ENCODE results near the gene TCEANC2. TPM values are rescaled to one million over a fixed set of nuclear protein-coding genes. Genes with fewer than 3 reads are reported as not detected.

TCEANC2 gene
- total and polyA plus RNA-seq, 2 donors (not counting 3 experiments of a cell fraction or from before 2014, with no cell fraction given), result 3.2 to 6.1 TPM

- no TSS peak for BruUV-seq (replicated peaks)
- ChIA-PET POLR2A (no interaction called here), CTCF (interaction anchor here (1.5 to 2.2 kb wide), 3 partner anchors 7 to 375 kb away, joined by 4 to 14 read pairs (median 6); no protein-coding TSS in a partner anchor)
- Histone ChIP-seq H3K27ac (ENCODE audit: insufficient read depth, low read depth, low read length) (no peak overlapping the region), H3K9me3 (replicated peaks; ENCODE audit: control insufficient read depth, insufficient read depth, low read length) (no peaks in the 10 kb centered on the region), H3K9me1 (replicated peaks; ENCODE audit: control insufficient read depth, extremely low read depth, insufficient read depth, low read length) (no peaks in the 10 kb centered on the region), H3K4me1 (ENCODE audit: control insufficient read depth, extremely low read depth, insufficient read depth, low read length) (no peaks in the 10 kb centered on the region), H3K9ac (replicated peaks; ENCODE audit: extremely low read depth, insufficient read depth, low read length) (no peak overlapping the region), H4K20me1 (replicated peaks; ENCODE audit: control insufficient read depth, extremely low read depth, insufficient read depth, low read length) (no peaks in the 10 kb centered on the region), H3K4me2 (ENCODE audit: insufficient read depth, low read length) (no peak overlapping the region), H3K27me3 (ENCODE audit: control insufficient read depth in 2 of 2, insufficient read depth in 2 of 2, low read length in 2 of 2) (peaks cover 0 to 3% of the 10 kb centered on the region in 2 experiments), H3K79me2 (ENCODE audit: control insufficient read depth, insufficient read depth, low read length) (no peaks in the 10 kb centered on the region), H2AFZ (ENCODE audit: low read depth, low read length) (no peak overlapping the region), H3K4me3 (replicated peaks in 1 of 3; ENCODE audit: insufficient read depth in 1 of 3, low read depth in 1 of 3, low read length in 3 of 3) (no peak overlapping the region), H3K36me3 (ENCODE audit: control insufficient read depth in 2 of 2, extremely low read depth in 1 of 2, insufficient read depth in 2 of 2, low read length in 2 of 2) (no peaks in the 10 kb centered on the region)
- DNase-seq (ENCODE audit: low read depth, low spot score), result no peak
- no peak for FAIRE-seq
- TF ChIP-seq MYC (IDR thresholded peaks at IDR 0.05; ENCODE audit: low read depth, low read length), result no peak
- no peak for TF ChIP-seq JUN (IDR thresholded peaks at IDR 0.05; ENCODE audit: borderline replicate concordance, insufficient read depth, insufficient read length, low read depth)
- TF ChIP-seq EZH2 (IDR thresholded peaks at IDR 0.05; ENCODE audit: borderline replicate concordance, low read depth, low read length, severe bottlenecking), result no peak
- no peak for TF ChIP-seq MAX (IDR thresholded peaks at IDR 0.05; ENCODE audit: insufficient read depth, insufficient read length)
- TF ChIP-seq POLR2AphosphoS5 (IDR thresholded peaks at IDR 0.05; ENCODE audit: insufficient read depth, low read depth, low read length), result no peak
- TF ChIP-seq FOS (IDR thresholded peaks at IDR 0.05; ENCODE audit: borderline replicate concordance, insufficient read depth, low read length), result no peak
- no peak for TF ChIP-seq GATA2 (IDR thresholded peaks at IDR 0.05; ENCODE audit: insufficient read depth, insufficient read length, low read depth, low read length)
- no peak for TF ChIP-seq POLR2A (IDR thresholded peaks at IDR 0.05; ENCODE audit: low read depth, low read length)
- no peak for TF ChIP-seq CTCF (IDR thresholded peaks at IDR 0.05; ENCODE audit: extremely low read depth in 1 of 2, insufficient read depth in 1 of 2, low read depth in 1 of 2, low read length in 2 of 2)
- dilution Hi-C loops (cut with MboI; ENCODE audit: extremely low pct_ligation_motif_present, low sequenced_read_pairs) (no loop called here), intact Hi-C loops (cut with micrococcal nuclease) (no loop called here)
These were observed 60.6 kb downstream of the TCEANC2 start for GRCh38 chr1:54114001-54114400.
